Mammary epithelial cell (primary cell): ENCODE measurements around the gene LAT.

Experiments used
- EZH2 ChIP-seq: IDR thresholded peaks from 2 replicates; pipeline ENCODE4 v1.6.1; 2012; ENCODE audit warnings: low read length, inconsistent platforms, borderline replicate concordance
- TF ChIP-seq, protein P1 (sequence below), 2 donors: IDR thresholded peaks in 1 of 2; conservative IDR thresholded peaks in 1 of 2; 2 replicates each; pipeline ENCODE4 v1.5.1; 2011 to 2012; ENCODE audit warnings: inconsistent platforms in 2 of 2, low read length in 2 of 2, mild to moderate bottlenecking in 2 of 2, control low read depth in 1 of 2, low read depth in 1 of 2; ENCODE audit not compliant: insufficient read depth in 1 of 2; ENCODE audit errors: extremely low read depth in 1 of 2

DNA sequence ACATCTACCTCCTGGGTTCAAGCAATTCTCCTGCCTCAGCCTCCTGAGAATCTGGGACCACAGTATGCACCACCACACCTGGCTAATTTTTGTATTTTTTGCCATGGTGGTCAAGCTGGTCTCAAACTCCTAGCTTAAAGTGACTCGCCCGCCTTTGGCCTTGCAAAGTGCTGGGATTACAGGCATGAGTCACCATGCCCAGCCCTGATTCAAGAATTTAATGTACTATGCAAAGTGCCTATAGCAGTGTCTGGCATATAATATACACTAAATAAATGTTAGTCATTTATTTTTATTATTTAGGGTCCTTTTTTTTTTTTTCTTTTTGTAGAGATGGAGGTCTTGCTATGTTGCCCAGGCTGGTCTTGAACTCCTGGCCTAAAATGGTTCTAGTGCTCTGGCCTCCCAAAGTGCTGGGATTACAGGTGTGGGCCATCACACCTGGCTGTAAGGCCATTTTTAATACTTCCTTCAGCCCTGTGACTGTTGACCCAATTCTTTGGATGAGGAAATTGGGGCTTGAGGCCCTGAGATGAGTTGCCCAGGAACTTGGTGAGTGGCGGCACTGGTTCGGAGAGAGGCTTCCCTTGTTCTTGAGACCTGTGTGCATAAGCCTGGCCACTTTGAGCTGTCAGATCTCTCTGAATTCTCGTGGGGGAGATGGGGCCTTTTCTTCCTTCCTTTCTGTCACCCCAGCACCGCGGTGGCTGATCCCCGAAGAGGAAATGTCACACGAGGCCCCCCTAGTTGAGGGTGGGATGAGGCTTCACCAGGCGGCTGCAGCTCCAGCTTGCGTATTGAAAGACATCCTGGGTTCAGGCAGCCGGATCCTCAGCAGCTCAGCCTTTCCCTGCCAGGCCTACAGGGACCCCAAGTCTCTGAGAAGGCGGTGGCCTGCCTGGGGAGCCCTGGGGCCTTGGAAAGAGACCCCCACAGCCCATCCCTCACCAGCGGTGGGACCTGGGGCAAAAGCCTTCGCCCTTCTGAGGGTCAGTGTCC, 38.7 kb downstream of the LAT start:
- TF ChIP-seq, protein P1, sequence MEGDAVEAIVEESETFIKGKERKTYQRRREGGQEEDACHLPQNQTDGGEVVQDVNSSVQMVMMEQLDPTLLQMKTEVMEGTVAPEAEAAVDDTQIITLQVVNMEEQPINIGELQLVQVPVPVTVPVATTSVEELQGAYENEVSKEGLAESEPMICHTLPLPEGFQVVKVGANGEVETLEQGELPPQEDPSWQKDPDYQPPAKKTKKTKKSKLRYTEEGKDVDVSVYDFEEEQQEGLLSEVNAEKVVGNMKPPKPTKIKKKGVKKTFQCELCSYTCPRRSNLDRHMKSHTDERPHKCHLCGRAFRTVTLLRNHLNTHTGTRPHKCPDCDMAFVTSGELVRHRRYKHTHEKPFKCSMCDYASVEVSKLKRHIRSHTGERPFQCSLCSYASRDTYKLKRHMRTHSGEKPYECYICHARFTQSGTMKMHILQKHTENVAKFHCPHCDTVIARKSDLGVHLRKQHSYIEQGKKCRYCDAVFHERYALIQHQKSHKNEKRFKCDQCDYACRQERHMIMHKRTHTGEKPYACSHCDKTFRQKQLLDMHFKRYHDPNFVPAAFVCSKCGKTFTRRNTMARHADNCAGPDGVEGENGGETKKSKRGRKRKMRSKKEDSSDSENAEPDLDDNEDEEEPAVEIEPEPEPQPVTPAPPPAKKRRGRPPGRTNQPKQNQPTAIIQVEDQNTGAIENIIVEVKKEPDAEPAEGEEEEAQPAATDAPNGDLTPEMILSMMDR (conservative IDR thresholded peaks at IDR 0.05 in 1 of 2, IDR thresholded peaks at IDR 0.05 in 1 of 2; ENCODE audit: extremely low read depth in 1 of 2, insufficient read depth in 1 of 2, low read depth in 1 of 2, low read length in 2 of 2): no peak
- TF ChIP-seq EZH2: no peak
